ENCODE results near the gene ORAI1.

GRCh38 chr12:121678716-121679300 is 52.5 kb downstream of the ORAI1 start:
- TF ChIP-seq CTCF (optimal IDR thresholded peaks at IDR 0.05 in 1 of 3, IDR thresholded peaks at IDR 0.05 in 1 of 3, conservative IDR thresholded peaks at IDR 0.05 in 1 of 3; ENCODE audit: extremely low read depth in 1 of 3, insufficient read depth in 2 of 3, low read length in 3 of 3) (no peak), EZH2 (IDR thresholded peaks at IDR 0.05; ENCODE audit: low read length) (no peak)
